Left forelimb (tissue), 1 donor: ENCODE measurements around the gene ZNF827.
"Not testable (repeated sequence)": the region's sequence is repeated elsewhere in the genome, so short reads cannot be mapped to it uniquely, and the experiment has no call there.

ENCODE experiments used
- DNase-seq: peaks from one replicate; pipeline ENCODE4 v3.0.0-alpha.2; 2018; ENCODE audit warnings: low spot score

Gene ZNF827

DNA sequence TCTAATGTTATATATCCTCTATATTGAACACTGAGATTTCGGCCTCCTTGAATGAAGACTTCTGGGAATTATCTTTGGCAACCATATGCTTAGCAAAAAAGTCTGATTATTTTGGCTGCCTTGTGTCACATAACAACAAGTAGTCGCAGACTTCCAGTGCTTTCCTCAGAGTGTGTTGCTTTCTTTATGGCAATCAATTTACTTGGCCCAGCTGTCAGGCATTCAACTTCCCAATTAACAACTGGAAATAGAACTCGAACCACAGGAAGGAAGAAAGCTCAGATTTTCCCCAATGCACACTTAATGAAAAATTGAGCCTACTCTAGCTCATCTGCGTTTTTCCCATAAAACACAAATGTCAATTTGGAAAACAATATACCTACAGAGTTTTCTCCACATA, 71.6 kb downstream of the ZNF827 start:
- no peak for DNase-seq

DNA sequence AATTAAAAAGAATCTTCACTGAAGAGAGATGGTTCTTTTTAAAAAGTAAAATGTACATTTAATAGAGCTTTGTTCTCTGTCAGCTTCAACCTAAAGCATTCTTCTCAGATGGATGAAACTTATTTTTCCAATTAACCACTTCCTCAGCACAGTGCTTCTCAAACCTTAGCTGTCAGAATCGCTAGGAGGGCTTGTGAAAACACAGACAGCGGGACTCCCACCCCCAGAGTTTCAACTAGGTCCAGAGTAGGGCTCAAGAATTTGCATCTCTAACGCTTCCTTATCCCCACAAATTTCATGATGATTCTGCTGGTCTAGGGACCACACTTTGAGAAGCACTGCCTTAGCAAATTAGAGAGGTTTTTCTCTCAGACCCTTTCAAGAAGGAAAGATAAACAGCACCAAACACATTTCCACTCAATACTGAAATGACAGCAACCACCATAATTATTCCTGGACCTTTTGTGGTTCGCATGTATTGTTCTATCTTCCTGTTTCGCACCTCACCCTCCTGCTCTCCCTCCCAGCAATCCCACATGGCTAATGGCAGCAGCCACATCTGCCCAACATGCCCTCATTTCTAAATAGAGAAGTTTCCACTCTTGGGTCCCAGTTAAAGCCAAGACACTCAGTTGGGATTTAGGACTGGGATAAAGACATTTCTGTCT, 73.2 kb downstream of the ZNF827 start:
- no peak for DNase-seq

DNA sequence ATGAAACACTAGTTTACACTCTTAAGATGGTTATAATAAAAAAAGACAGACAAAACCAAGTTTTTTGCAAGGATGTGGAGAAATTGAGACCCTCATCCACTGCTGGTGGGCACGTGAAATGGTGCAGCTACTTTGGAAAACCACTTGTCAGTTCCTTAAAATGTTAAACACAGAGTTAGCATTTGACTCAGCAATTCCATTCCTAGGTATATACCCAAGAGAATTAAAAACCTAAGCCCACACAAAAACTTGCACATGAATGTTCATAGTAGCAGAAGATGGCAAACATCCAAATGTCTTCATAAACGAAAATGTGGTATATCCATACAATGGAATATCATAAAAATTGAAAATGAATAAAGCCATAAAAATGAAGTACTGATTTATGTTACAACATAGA, 75.4 kb downstream of the ZNF827 start:
- no peak for DNase-seq

DNA sequence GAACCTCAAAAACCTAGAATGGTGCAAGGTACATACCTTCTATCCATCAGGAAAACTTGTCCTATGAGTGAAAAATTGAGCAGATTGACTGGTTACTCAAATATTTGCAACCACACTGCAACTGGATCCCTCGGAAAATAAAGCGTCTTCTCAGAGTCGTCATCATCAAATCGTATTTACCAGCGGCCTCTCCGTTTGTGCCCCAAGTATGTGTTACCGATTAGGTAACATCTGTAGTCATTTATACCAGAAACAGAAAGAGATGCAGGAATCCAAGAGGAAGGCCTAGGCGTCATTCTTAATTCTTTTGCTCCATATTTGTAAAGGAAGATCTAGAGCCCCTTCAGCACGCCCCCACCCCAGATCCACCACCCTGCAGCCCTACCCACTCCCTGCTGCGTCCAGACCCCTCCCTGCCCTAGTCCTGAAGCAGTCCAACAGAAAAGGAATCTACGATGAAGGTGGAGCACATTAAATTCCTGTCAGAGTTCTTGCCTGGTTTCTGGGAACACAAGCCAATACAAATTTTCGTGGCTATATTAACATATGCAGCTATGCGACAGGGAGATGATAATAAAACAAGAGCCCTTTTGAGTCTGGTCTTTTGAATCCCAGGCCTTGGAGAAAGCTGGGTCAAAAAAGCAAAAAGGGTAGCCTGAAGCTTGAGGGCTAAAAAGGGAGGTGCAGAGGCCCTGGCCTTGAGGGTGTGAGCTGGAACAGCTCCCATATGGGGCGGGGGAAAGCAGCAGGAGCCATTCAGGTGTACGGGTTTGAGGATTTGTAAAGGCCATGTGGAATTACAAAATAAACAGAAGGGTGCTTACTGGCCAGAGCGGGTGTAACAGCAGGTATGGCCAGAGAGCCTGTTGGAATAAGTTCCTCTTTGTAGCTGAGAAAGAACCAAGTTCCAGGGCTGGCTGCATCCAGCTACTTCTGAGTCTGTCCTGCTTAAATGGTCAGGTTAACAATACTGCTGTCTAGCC, 77.0 kb downstream of the ZNF827 start:
- no peak for DNase-seq

DNA sequence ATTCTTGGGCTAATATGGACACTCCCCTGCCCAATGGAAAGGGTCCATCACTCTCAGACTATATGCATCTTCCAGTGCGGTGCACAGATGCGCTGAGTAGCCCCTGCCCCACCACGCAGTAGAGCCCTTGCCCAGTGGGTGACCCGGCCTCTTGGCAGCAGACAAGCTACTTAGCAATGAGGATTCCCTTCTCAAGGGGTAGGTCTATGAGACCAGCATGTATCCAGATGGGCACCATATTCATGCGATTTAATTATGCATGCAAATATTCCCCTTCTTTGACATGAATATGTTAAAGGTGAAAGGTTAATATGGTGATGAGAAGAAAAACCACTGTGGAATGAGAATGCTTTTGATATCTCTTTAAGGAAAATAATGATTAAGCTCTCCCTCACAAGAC, 77.7 kb downstream of the ZNF827 start:
- no peak for DNase-seq

- no peak for DNase-seq
These were observed 78.2 kb downstream of the ZNF827 start for GRCh38 chr4:145860446-145860845.

DNA sequence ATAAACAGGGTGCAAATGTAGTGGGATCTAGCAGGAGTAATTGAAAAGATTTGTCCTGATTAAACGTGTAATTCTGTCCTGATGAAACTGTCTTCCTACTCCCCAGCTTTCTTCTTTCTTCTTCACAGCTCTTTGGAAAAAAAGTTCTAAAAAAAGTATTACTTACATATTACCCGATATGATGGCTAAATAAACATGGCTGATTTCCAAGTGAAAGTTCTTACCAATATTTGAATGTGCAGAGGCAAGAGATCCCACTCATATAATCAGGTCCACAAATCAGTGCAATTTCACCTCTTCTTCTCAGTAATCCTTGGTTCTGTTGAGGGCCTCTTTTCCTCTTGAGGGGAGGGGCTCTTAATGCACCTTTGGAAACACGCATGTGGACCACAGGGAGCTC, 78.7 kb downstream of the ZNF827 start:
- no peak for DNase-seq

- DNase-seq: no peak
These were observed 79.2 kb downstream of the ZNF827 start for GRCh38 chr4:145859426-145859825.

- DNase-seq: no peak
These were observed 86.3 kb downstream of the ZNF827 start for GRCh38 chr4:145852256-145852839.

- DNase-seq: no peak
These were observed 87.0 kb downstream of the ZNF827 start for GRCh38 chr4:145851511-145852201.

DNA sequence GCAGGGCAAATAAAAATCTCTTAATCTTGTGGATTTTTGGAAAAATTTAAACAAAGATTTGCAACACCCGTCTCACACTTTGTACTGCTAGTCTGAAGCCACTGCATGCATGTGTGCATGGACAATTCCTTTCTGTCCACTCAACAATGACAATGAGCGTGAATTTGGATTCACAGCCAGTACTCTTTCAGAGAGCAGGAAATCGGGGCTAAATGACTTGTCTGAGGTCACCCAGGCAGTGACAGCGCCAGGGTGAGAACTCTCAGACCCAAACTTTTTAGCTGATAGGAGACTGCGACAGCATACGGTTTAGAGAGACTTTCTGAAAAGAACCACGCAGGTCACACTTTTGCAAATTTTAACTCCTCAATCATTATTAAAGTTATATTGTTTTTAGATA, 90.9 kb downstream of the ZNF827 start:
- no peak for DNase-seq

- no peak for DNase-seq
These were observed 93.5 kb downstream of the ZNF827 start for GRCh38 chr4:145845118-145845517.

DNA sequence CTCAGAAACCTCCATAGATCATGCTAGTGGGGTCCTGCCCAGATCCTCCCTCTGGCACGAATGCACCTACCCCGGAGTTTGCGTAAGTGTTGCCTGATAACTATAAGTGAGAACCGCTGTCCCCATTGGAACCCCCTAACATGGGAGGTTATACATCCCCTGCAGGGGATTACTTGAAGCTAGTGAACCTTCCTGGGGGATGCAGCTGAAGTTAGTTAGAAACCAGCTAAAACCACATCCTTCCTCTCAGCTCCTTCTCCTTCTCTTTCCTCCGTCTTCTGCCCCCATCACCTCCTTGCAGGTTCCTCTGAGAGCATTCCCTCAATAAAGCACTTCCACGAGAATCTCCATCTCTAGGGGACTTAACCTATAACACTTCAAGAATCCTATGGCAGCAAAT, 95.0 kb downstream of the ZNF827 start:
- no peak for DNase-seq

DNA sequence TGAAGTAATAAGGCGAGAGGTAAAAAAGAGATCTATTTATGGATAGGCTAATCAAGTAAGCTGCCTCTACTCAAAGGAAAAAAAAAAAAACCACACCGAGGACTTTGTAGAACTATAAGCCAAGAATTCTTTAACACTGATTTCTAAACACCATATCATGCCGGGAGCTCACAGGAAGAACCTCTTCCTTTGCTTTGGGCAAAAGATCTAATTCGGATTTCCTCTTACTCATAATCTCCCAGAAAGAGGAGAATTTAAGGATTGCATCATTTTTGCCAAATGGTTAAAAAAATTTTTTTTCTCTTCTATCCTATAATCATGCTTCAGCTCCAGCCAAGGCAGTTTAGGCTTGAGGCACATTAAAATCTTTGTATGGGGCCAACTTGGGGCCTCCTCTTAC, 95.5 kb downstream of the ZNF827 start:
- no peak for DNase-seq

DNA sequence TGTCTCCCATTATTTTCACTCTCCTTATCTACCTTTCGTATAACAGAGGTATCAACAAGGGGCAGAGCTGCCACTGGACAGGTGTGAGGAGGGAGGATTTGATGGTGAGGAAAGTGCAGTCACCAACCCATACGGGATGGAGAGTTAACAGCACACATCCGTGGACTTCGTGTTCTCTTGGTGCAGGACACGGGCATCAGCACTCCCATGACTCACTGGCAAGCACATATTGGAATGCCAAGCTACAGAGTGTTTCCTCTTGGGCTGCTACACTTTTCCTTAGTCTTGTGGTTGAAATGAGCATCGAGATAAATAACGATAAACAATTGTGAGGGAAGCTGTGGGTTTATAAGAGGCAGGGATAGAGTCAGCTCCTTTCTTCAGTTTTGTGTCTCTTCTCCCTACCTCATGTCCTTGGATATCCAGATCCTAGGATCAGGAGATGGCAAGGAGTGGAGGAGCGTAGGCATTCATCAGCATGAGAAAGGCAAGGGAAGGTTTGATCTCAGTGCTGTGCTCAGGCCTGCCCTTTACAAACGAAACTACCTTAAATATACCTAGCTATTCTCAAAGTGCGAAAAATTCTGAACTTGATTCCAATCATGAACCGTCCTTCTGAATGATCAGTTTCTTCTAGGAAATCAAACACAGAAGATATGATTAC, 96.3 kb downstream of the ZNF827 start:
- no peak for DNase-seq

DNA sequence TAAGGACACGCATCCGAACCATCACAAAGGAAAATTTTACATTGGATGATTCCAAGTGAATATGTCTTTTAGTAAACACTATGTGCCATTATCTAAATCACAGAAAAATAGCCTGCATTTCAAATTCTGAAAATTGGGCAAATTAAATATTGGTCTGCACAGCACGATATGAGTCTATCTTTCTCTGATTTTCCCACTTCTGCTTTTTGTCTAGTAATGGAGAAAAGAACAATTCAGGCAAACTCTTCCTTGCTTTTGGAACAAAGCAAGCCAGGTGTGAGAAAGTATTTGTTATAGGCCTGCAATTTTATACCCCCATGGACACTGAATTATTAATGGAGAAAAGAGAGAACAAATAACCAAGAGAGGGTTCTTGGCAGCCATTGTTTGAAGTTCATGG, 97.8 kb downstream of the ZNF827 start:
- no peak for DNase-seq

- DNase-seq: no peak
These were observed 98.4 kb downstream of the ZNF827 start for GRCh38 chr4:145840162-145840768.

- no peak for DNase-seq
These were observed 99.5 kb downstream of the ZNF827 start for GRCh38 chr4:145839151-145839550.

- not testable (repeated sequence) for DNase-seq
These were observed 106.2 kb downstream of the ZNF827 start for GRCh38 chr4:145832384-145832783.

DNA sequence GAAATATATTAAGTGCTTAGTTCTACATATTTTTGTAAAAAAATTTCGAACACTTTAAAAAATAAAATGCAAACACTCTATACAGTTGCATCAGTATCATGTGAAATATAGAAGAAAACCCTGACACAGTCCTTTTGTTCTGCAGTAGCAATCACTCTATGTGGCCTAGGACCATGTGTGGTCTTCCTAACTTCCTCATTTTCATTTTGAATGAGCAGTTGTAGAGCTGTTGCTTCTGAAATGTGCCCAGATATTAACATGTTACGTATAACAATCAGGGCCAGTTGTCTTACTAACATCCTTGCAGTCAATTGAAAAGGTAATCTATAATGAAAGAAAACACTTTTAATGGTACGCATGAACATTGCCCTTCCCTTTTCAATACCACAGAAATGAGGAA, 107.9 kb downstream of the ZNF827 start:
- no peak for DNase-seq

- DNase-seq: no peak
These were observed 108.8 kb downstream of the ZNF827 start for GRCh38 chr4:145829629-145830395.
